ENCODE measurements around the gene CHRND. TPM values are rescaled to one million over a fixed set of nuclear protein-coding genes. Genes with fewer than 3 reads are reported as not detected.
"Not testable (repeated sequence)": the region's sequence is repeated elsewhere in the genome, so short reads cannot be mapped to it uniquely, and the experiment has no call there.

CHRND gene
- polyA plus RNA-seq, 3 donors: 0.03 TPM; not detected in 2

GRCh38 chr2:232521098-232521497 is 4.9 kb upstream of the CHRND start:
- no peak overlapping the region for H3K27ac ChIP-seq (ENCODE audit: low read depth, low read length)
- 85 to 89% (median 86%) methylated on average over 14 of the region's 14 CpGs for WGBS, 3 donors

- no peak overlapping the region for H3K27ac ChIP-seq (ENCODE audit: low read depth, low read length)
- 5% methylated on average over 47 to 66 of the region's 66 CpGs for WGBS, 3 donors
Measured at GRCh38 chr2:232521959-232522622, 3.9 kb upstream of the CHRND start.

- no peak overlapping the region for H3K27ac ChIP-seq (ENCODE audit: low read depth, low read length)
- WGBS, 3 donors: 16 to 21% (median 19%) methylated on average over 41 to 46 of the region's 46 CpGs
Measured at GRCh38 chr2:232522623-232523401, 3.1 kb upstream of the CHRND start.

- no peak overlapping the region for H3K27ac ChIP-seq (ENCODE audit: low read depth, low read length)
- WGBS, 3 donors: 12 to 21% (median 13%) methylated on average over 14 to 16 of the region's 16 CpGs
Measured at GRCh38 chr2:232523402-232523681, 2.6 kb upstream of the CHRND start.

GRCh38 chr2:232523682-232524597 is 2.0 kb upstream of the CHRND start:
- 1 to 2% (median 2%) methylated on average over 56 to 75 of the region's 75 CpGs for WGBS, 3 donors
- no peak overlapping the region for H3K27ac ChIP-seq (ENCODE audit: low read depth, low read length)

GRCh38 chr2:232524771-232525170 is 1.2 kb upstream of the CHRND start:
- WGBS, 3 donors: 63 to 76% (median 72%) methylated on average over 5 to 6 of the region's 6 CpGs
- no peak overlapping the region for H3K27ac ChIP-seq (ENCODE audit: low read depth, low read length)

- no peak overlapping the region for H3K27ac ChIP-seq (ENCODE audit: low read depth, low read length)
- WGBS, 3 donors: 74 to 88% (median 83%) methylated on average over 14 of the region's 14 CpGs
Measured at GRCh38 chr2:232525199-232525598, 761 bp upstream of the CHRND start.

GRCh38 chr2:232526372-232526941 is 497 bp downstream of the CHRND start:
- 63 to 82% (median 72%) methylated on average over 11 to 13 of the region's 13 CpGs for WGBS, 3 donors
- H3K27ac ChIP-seq (ENCODE audit: low read depth, low read length): no peak overlapping the region

- 77 to 79% (median 78%) methylated on average over 6 of the region's 6 CpGs for WGBS, 3 donors
Measured at GRCh38 chr2:232527905-232528470, 2.0 kb downstream of the CHRND start.

GRCh38 chr2:232528746-232529460 is 2.9 kb downstream of the CHRND start:
- 68 to 80% (median 70%) methylated on average over 11 of the region's 11 CpGs for WGBS, 3 donors
- no peak overlapping the region for H3K27ac ChIP-seq (ENCODE audit: low read depth, low read length)

More at GRCh38 chr2:232527905-232528470, 2.0 kb downstream of the CHRND start:
- H3K27ac ChIP-seq (ENCODE audit: low read depth, low read length): no peak overlapping the region

- WGBS, 3 donors: 81 to 89% (median 88%) methylated on average over 15 to 17 of the region's 17 CpGs
Measured at GRCh38 chr2:232529806-232530547, 4.0 kb downstream of the CHRND start.

GRCh38 chr2:232530626-232531260 is 4.8 kb downstream of the CHRND start:
- no peak overlapping the region for H3K27ac ChIP-seq (ENCODE audit: low read depth, low read length)
- WGBS, 3 donors: 51 to 81% (median 79%) methylated on average over 9 of the region's 9 CpGs

More at GRCh38 chr2:232529806-232530547, 4.0 kb downstream of the CHRND start:
- H3K27ac ChIP-seq (ENCODE audit: low read depth, low read length): no peak overlapping the region

- H3K27ac ChIP-seq (ENCODE audit: low read depth, low read length): no peak overlapping the region
- 41 to 63% (median 61%) methylated on average over 8 to 9 of the region's 9 CpGs for WGBS, 3 donors
Measured at GRCh38 chr2:232532419-232532818, 6.5 kb downstream of the CHRND start.

GRCh38 chr2:232532821-232533220 is 6.9 kb downstream of the CHRND start:
- 84 to 94% (median 90%) methylated on average over 7 of the region's 7 CpGs for WGBS, 3 donors
- H3K27ac ChIP-seq (ENCODE audit: low read depth, low read length): not testable (repeated sequence)

- 58 to 80% (median 71%) methylated on average over 13 of the region's 13 CpGs for WGBS, 3 donors
Measured at GRCh38 chr2:232533944-232534710, 8.2 kb downstream of the CHRND start.

More at GRCh38 chr2:232533944-232534710, 8.2 kb downstream of the CHRND start:
- H3K27ac ChIP-seq (ENCODE audit: low read depth, low read length): no peak overlapping the region
